ENCODE results near the gene EDN3.

The EDN3 gene

DNA sequence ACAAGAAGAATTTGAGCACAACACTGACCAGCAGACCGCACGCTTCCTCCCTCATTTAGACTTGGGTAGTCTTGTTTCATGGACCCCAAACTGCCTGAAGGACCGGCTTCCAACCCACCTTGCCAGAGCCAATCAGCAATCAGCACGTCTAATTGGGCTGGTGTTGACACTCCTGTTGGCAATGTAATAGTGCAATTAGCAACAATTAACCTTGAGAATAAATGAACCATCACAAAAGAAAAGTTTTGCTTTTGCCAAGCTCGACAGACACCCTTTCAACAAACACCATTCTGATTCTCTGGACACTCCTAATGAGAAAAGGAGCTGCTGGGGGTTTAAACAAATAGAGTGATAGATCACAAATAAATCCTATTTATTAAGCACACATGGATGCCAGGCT lies 61.0 kb downstream of the EDN3 start:
- no peak for DNase-seq

DNA sequence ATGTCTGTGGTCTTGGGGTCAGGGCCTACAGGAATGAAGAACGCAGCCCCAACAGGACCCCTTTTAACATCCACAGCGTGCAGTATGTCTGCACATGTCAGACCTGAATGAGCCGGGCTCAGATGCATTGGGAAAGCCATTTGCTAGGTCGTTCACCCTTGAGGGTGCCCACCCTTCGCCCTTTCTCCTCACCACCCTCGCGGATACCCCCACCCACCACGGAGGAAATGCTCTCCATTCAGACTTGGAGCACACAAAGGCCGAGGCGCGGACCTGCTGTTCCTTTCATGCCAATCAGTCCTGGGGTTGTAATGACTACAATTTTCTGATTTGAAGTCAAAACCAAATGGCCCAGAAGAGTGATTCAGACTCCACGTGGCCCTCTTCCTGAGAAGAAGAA lies 62.7 kb downstream of the EDN3 start:
- DNase-seq: no peak

DNA sequence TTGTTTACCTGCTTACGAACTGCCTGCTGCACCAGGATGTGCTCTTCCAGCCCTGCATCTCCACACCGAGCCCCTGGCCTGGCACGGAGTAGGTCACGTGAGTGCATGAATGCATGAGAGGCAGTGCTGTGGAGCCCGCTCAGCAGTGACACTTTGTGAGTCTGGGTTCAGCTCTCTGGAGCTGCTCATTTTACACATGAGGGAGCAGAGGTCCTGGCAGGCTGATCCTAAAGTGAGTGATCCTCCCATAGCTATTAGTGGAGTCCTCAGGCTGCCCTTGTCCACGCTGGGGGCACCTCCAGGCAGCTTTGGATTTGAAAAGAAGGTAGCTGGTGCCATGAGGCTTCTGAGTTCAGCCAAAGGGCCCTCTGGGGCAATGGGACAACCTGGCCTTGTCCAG lies 64.2 kb downstream of the EDN3 start:
- no peak for DNase-seq

DNA sequence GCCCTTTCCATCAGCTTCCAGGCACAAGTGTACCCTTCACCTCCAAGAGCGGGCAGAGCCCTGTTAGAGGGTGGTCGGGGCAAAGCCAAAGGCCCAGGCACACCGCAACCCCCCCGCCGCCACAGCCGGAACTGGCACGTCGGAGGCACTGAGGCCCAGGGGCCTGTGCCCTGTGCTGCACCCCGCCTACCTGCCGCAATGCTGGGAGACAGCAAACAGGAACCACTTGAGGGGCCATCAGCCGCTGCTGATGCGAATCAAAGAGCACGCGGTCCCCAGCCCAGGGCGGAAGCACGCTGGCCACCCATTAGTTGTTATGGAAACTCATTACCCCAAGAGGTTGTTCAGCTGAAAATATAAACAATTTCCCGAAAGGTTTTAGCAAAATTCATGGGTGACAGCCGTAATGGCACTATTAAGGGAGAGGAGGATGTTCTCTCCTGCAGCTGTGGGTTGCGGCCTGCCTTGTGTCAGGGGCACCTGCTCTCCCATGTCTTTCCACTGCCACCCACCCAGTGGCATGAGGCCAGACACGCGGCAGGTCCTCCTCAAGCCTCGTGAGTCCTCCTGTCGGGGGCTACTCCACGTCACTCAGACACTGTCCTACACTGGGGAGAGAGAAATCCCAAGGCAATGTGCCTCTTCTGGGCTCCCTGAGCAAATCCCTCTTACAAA lies 65.3 kb downstream of the EDN3 start:
- DNase-seq: peak in 2 of 51 donors; percentile 22 to 26

DNA sequence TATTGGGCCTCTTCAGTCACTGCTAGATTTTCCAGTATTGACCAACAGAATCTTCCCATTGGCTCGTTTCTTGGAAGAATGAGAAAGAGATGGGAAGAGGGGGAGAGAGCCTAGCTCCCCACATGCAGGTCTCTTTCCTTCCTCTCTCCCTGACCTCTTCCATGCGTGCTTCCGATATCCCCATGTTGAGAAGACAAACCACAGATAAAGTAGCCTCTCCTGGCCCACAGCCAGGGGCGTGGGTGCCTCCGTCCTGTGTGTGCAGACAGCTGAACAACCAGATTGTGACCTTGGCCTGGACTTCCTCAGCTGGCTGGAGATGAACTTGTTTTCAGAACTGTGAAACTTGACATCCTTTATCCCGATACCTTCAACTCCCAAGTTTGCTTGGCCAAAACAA lies 71.0 kb downstream of the EDN3 start:
- DNase-seq: no peak

DNA sequence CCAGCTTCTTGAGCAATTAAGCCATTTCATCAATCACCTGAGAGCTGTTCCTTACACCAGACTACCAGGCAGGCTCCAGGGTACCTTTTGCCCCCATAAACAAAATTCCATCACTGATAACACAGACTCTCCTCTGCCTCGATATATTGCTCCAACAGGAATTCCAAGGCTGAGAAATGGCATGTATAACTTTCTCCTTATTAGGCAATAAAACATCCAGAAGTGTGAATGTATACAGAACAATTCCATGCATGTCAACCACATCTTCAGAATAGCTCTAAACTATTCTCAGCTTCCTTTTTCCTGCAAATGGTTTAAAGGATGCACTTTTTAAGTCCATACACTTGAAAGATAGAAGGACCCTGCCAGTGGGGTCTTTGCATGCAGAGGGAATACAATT lies 73.8 kb downstream of the EDN3 start:
- DNase-seq: no peak

DNA sequence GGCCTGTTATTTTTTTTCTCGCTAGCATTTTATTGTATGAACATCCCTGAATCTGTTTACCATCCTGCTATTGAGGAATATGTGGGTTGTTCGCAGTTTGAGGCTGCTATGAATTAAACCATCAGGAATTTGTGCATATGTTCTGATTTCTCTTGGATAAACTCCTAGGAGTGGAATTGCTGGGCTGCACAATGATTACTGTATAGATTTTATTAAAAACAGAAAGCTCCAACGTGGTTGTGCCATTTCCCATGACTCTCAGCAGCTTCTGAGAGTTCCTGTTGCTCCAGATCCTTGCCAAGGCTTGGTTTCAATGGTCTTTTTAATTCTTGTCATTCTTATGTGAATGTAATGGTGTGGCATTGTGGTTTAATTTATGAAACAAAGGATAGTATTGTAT lies 75.1 kb downstream of the EDN3 start:
- no peak for DNase-seq

Measured in hypothalamus (tissue), 51 donors.